PC-9 (cell line): ENCODE measurements around the gene PAX1. TPM values are rescaled to one million over a fixed set of nuclear protein-coding genes. Genes with fewer than 3 reads are reported as not detected.
A peak's percentile ranks its signal among the peaks of the same experiment; 100 is the strongest.

Experiments
- BruUV-seq: library from RNA; stranded (reverse); fragments of 400-500 nt; replicated peaks from 2 replicates; lab custom pipeline; 2021; lab: Mats Ljungman, UMichigan
- CTCF ChIA-PET: fragments of 300-600 bp; sonication (Branson Sonifier 250); formaldehyde crosslinking; loops from one replicate; lab custom pipeline; 2022; ENCODE audit warnings: antibody characterized with exemption; lab: Charles Lee
- POLR2A ChIA-PET: fragments of 300-600 bp; sonication (Branson Sonifier 250); formaldehyde crosslinking; loops from one replicate; lab custom pipeline; 2022; ENCODE audit warnings: antibody characterized with exemption; ENCODE audit not compliant: unreplicated experiment; lab: Charles Lee
- DNase-seq, 2 experiments: peaks; one replicate each; pipeline versions ENCODE4 v3.0.0 to v3.0.0-alpha.2; 2015 to 2022; ENCODE audit warnings: mixed read lengths in 1 of 2
- H2AFZ ChIP-seq: fragments of 200-600 bp; sonication (generic); 2 replicates; pipeline ENCODE4 v1.8.1; 2017; ENCODE audit warnings: antibody characterized with exemption
- H3F3A ChIP-seq: fragments of 200-600 bp; sonication (generic); 2 replicates; pipeline ENCODE4 v1.8.1; 2017; ENCODE audit warnings: antibody characterized with exemption, mild to moderate bottlenecking, low read depth; ENCODE audit not compliant: insufficient read depth
- H3K27ac ChIP-seq: fragments of 200-600 bp; sonication (generic); 2 replicates; pipeline ENCODE4 v1.6.1; 2016; ENCODE audit warnings: mixed run types
- H3K27me3 ChIP-seq: fragments of 200-600 bp; sonication (generic); 2 replicates; pipeline ENCODE4 v1.6.1; 2016; ENCODE audit warnings: low read depth, mixed run types; ENCODE audit not compliant: insufficient read depth
- H3K36me3 ChIP-seq: fragments of 200-600 bp; sonication (generic); 2 replicates; pipeline ENCODE4 v1.6.1; 2016; ENCODE audit warnings: low read depth, mixed run types
- H3K4me1 ChIP-seq: fragments of 200-600 bp; sonication (generic); replicated peaks from 2 replicates; pipeline ENCODE4 v1.6.1; 2016; ENCODE audit warnings: mixed run types; ENCODE audit not compliant: insufficient read depth
- H3K4me2 ChIP-seq: fragments of 200-600 bp; sonication (generic); 2 replicates; pipeline ENCODE4 v1.6.1; 2017; ENCODE audit warnings: mixed run types
- H3K4me3 ChIP-seq: fragments of 200-600 bp; sonication (generic); 2 replicates; pipeline ENCODE4 v1.6.1; 2016; ENCODE audit warnings: mixed run types
- H3K79me2 ChIP-seq: fragments of 200-600 bp; sonication (generic); 2 replicates; pipeline ENCODE4 v1.6.1; 2017; ENCODE audit warnings: low read depth, mixed run types
- H3K9me2 ChIP-seq: fragments of 200-600 bp; sonication (generic); 2 replicates; pipeline ENCODE4 v1.8.1; 2017; ENCODE audit warnings: mild to moderate bottlenecking; ENCODE audit not compliant: insufficient read depth
- H3K9me3 ChIP-seq: fragments of 200-600 bp; sonication (generic); 2 replicates; pipeline ENCODE4 v1.8.1; 2016; ENCODE audit warnings: low read depth; ENCODE audit not compliant: insufficient read depth
- H4K20me1 ChIP-seq: fragments of 200-600 bp; sonication (generic); 2 replicates; pipeline ENCODE4 v1.8.1; 2017; ENCODE audit not compliant: insufficient read depth
- EZH2 ChIP-seq: fragments of 200-600 bp; sonication (generic); IDR thresholded peaks from 2 replicates; pipeline ENCODE4 v1.8.0; 2017; ENCODE audit warnings: antibody characterized with exemption, low read depth
- intact Hi-C: fragments of 100-400 bp; cut with micrococcal nuclease; formaldehyde crosslinking; loops from one replicate; pipeline ENCODE4 v1.10.0; 2022; ENCODE audit not compliant: unreplicated experiment
- total RNA-seq: library from RNA; stranded (reverse); gene quantifications from 2 replicates; pipeline ENCODE4 v1.2.3, GENCODE V29; 2021
- TF ChIP-seq, protein P1 (sequence below): fragments of 200-600 bp; sonication (generic); conservative IDR thresholded peaks from 2 replicates; pipeline ENCODE4 v1.6.1; 2017; ENCODE audit warnings: mixed run types, antibody characterized with exemption, mild to moderate bottlenecking, moderate library complexity

The PAX1 gene
- total RNA-seq, 1 experiment from 2014 or later, result not detected

DNA sequence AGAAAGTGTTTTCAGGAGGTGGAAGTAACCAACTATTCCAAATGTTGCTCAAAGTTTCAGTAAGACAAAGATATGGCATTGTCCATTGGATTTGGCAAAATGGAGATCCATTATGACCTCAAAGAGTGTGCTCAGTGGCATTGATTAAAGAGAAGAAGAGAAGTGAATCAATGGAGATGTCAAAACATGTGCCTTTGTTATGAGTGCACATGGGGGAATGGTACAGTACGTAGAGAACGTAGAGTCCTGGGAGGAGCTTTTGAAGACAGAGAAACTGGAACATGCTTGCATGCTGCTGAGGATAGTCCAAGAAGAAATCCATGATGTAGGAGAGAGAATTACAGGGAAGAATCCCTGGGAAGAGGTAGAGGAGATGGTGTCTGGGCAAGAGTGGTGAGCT, 42.0 kb upstream of the PAX1 start:
- no peak overlapping the region for H3K4me2 ChIP-seq
- no TSS peak for BruUV-seq
- H3F3A ChIP-seq, result no peaks in the 10 kb centered on the region
- intact Hi-C loops, result no loop called here
- H3K9me2 ChIP-seq, result no peaks in the 10 kb centered on the region
- no peak overlapping the region for H2AFZ ChIP-seq
- H3K9me3 ChIP-seq, result no peaks in the 10 kb centered on the region
- no peaks in the 10 kb centered on the region for H3K4me1 ChIP-seq
- H3K4me3 ChIP-seq, result no peak overlapping the region
- no peak for DNase-seq
- POLR2A ChIA-PET, result no interaction called here
- no peaks in the 10 kb centered on the region for H3K36me3 ChIP-seq
- TF ChIP-seq, protein P1, sequence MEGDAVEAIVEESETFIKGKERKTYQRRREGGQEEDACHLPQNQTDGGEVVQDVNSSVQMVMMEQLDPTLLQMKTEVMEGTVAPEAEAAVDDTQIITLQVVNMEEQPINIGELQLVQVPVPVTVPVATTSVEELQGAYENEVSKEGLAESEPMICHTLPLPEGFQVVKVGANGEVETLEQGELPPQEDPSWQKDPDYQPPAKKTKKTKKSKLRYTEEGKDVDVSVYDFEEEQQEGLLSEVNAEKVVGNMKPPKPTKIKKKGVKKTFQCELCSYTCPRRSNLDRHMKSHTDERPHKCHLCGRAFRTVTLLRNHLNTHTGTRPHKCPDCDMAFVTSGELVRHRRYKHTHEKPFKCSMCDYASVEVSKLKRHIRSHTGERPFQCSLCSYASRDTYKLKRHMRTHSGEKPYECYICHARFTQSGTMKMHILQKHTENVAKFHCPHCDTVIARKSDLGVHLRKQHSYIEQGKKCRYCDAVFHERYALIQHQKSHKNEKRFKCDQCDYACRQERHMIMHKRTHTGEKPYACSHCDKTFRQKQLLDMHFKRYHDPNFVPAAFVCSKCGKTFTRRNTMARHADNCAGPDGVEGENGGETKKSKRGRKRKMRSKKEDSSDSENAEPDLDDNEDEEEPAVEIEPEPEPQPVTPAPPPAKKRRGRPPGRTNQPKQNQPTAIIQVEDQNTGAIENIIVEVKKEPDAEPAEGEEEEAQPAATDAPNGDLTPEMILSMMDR, result no peak
- TF ChIP-seq EZH2, result no peak
- CTCF ChIA-PET, result no interaction called here
- H3K79me2 ChIP-seq, result no peaks in the 10 kb centered on the region
- H3K27ac ChIP-seq, result no peak overlapping the region
- peaks cover 11% of the 10 kb centered on the region; the same call in 1 of the 2 replicates for H3K27me3 ChIP-seq
- H4K20me1 ChIP-seq, result no peaks in the 10 kb centered on the region

DNA sequence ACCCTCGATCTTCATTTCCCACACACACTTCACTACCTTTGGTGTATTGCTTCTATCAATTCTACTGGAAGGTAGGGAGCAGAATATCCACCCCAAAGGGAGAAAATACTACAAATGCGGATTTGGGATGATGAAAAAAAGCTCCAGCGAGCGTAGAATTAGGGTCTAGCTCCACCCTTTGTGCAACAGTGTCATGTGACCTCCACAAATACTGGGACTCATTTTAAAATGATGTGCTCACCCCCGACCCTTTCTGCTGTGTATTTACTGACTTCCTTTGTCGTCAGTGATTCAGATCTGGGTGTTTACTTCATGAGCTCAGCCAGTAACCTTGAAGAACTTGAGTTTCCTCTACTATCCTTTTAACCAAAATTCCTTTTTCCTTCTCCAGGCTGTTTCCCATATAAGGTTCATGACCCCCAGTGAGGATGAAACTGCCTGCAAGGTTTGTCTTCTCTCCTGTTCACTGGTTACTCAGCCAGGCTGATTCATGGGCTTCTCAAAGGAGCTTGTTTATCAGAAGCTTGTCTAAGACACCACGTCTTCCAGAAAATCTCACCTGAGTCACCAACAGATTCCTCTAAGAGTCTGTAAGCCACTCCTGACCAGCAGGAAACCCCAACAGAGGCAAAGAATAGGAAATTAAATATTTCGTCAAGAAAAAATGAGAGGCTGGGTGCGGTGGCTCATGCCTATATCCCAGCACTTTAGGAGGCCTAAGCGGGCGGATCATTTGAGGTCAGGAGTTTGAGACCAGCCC, 39.6 kb upstream of the PAX1 start:
- no peak overlapping the region for H3K27ac ChIP-seq
- H3K4me3 ChIP-seq, result no peak overlapping the region
- H3K27me3 ChIP-seq, result peaks cover 17% of the 10 kb centered on the region
- no peaks in the 10 kb centered on the region for H3K9me3 ChIP-seq
- ChIA-PET CTCF (no interaction called here), POLR2A (no interaction called here)
- intact Hi-C loops, result no loop called here
- TF ChIP-seq EZH2, result no peak
- TF ChIP-seq, protein P1, result no peak
- H3K4me2 ChIP-seq, result no peak overlapping the region
- no peaks in the 10 kb centered on the region for H3K36me3 ChIP-seq
- no peaks in the 10 kb centered on the region for H3K9me2 ChIP-seq
- no peaks in the 10 kb centered on the region for H3K79me2 ChIP-seq
- DNase-seq, result peak in 1 of 2 experiments; percentile 16
- H3K4me1 ChIP-seq, result no peaks in the 10 kb centered on the region
- no TSS peak for BruUV-seq
- H3F3A ChIP-seq, result no peaks in the 10 kb centered on the region
- no peak overlapping the region for H2AFZ ChIP-seq
- no peaks in the 10 kb centered on the region for H4K20me1 ChIP-seq

DNA sequence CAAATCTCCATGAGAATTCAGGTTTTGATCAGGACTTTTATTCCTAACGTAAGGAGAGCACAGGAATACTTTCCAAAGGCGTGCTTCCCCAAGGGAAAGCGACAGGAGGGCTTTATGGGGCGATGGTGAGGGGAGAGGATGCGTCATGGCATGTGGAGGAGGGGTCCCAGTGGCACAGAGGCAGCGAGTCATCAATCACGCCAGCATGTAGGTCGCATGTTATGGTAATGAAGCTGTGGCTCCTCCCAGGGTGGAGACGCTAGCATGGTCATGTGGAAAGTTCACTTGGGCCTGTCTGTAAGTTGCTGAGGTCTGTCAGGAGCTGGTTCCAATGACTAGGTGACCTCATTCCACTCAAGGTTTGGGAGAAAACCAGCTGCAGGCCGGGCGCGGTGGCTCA, 35.3 kb upstream of the PAX1 start:
- Histone ChIP-seq H2AFZ (no peak overlapping the region), H3K4me3 (no peak overlapping the region), H3K36me3 (no peaks in the 10 kb centered on the region), H3K9me3 (no peaks in the 10 kb centered on the region), H3K4me1 (no peaks in the 10 kb centered on the region), H3K79me2 (no peaks in the 10 kb centered on the region), H3K27ac (no peak overlapping the region), H3K4me2 (no peak overlapping the region), H4K20me1 (no peaks in the 10 kb centered on the region), H3F3A (no peaks in the 10 kb centered on the region), H3K9me2 (no peaks in the 10 kb centered on the region), H3K27me3 (peaks cover 35% of the 10 kb centered on the region)
- intact Hi-C loops, result no loop called here
- ChIA-PET POLR2A (no interaction called here), CTCF (no interaction called here)
- BruUV-seq, result no TSS peak
- DNase-seq, result no peak
- no peak for TF ChIP-seq EZH2
- TF ChIP-seq, protein P1, result no peak
